Kidney (tissue), 14 donors: ENCODE measurements around the gene RAD51B. TPM values are rescaled to one million over a fixed set of nuclear protein-coding genes. Genes with fewer than 3 reads are reported as not detected.

Experiments
- DNase-seq, 5 donors: peaks; one replicate each; pipeline ENCODE4 v3.0.0-alpha.2; 2013 to 2020
- FAIRE-seq: peaks from 2 replicates; lab custom pipeline; 2012; peaks lifted over from hg19 to GRCh38; lab: Jason Lieb, UNC
- H3K27ac ChIP-seq, 2 donors: one replicate each; pipeline ENCODE4 v1.7.0; 2013; ENCODE audit warnings: low read depth in 2 of 2, low read length in 2 of 2, inconsistent platforms in 1 of 2
- H3K27me3 ChIP-seq: one replicate; pipeline ENCODE4 v1.7.1; 2013; ENCODE audit warnings: low read length, inconsistent platforms; ENCODE audit not compliant: control insufficient read depth, insufficient read depth
- H3K36me3 ChIP-seq, 3 donors: one replicate each; pipeline versions ENCODE4 v1.7.0 to v1.7.1; 2013; ENCODE audit warnings: low read length in 3 of 3, control low read depth in 1 of 3, inconsistent platforms in 1 of 3; ENCODE audit not compliant: insufficient read depth in 3 of 3, control insufficient read depth in 2 of 3
- H3K4me1 ChIP-seq, 3 donors: one replicate each; pipeline versions ENCODE4 v1.7.0 to v1.7.1; 2013; ENCODE audit warnings: low read length in 3 of 3, inconsistent platforms in 1 of 3, low read depth in 1 of 3; ENCODE audit not compliant: control insufficient read depth in 2 of 3, insufficient read depth in 2 of 3
- H3K4me3 ChIP-seq, 3 donors: one replicate each; pipeline versions ENCODE4 v1.7.0 to v1.8.1; 2013; ENCODE audit warnings: low read length in 3 of 3, control low read depth in 1 of 3, inconsistent platforms in 1 of 3
- H3K9ac ChIP-seq, 3 donors: one replicate each; pipeline versions ENCODE4 v1.7.0 to v1.7.1; 2013; ENCODE audit warnings: low read length in 3 of 3, control low read depth in 1 of 3, inconsistent platforms in 1 of 3
- H3K9me3 ChIP-seq, 3 donors: one replicate each; pipeline versions ENCODE4 v1.7.0 to v1.7.1; 2013; ENCODE audit warnings: low read length in 3 of 3, control low read depth in 1 of 3, inconsistent platforms in 1 of 3; ENCODE audit not compliant: control insufficient read depth in 2 of 3, insufficient read depth in 1 of 3
- CTCF ChIP-seq: IDR thresholded peaks from 3 replicates; pipeline ENCODE4 v1.5.1; 2012; ENCODE audit warnings: mild to moderate bottlenecking, moderate library complexity, borderline replicate concordance; ENCODE audit not compliant: insufficient read depth; ENCODE audit errors: extremely low read depth
- intact Hi-C: fragments of 100-400 bp; cut with DNase I; formaldehyde crosslinking; loops from one replicate; pipeline ENCODE4 v1.11.1; 2022
- polyA plus RNA-seq: library from polyadenylated mRNA; stranded (reverse); fragments of 350-450 nt; fragmentation: Illumina TruSeq; extraction: RNeasy Lipid Tissue Mini Kit (QIAGEN cat#74804); gene quantifications from one replicate; pipeline ENCODE4 v1.2.3, GENCODE V29; 2014; ENCODE audit warnings: low read depth, low replicate concordance; ENCODE audit not compliant: insufficient read depth
- total RNA-seq: library from RNA; stranded (reverse); fragmentation: NEBNext Ultra II Directional; extraction: Animal tissue kit (Norgen Biotek cat#: 25700); gene quantifications from one replicate; pipeline ENCODE4 v1.2.1, GENCODE V29; 2021
- donor health status: control.
- donor health status: control.
- donor health status: control.
- donor health status: control.
- donor health status: control.
- donor health status: DM: yes; HTN: yes; CAD: no.
- donor health status: Normal renal cell carcinoma (clear cell type).

RAD51B gene
- total and polyA plus RNA-seq, 2 donors from 2014 or later: 6.9 to 18.0 TPM

- TF ChIP-seq CTCF: no peak
- no peak for DNase-seq
- Histone ChIP-seq H3K36me3 (no peaks in the 10 kb centered on the region), H3K4me1 (peaks cover 6 to 12% (median 9%) of the 10 kb centered on the region in 3 donors), H3K9me3 (peaks cover 0 to 6% (median 0%) of the 10 kb centered on the region in 3 donors), H3K9ac (no peak overlapping the region), H3K4me3 (no peak overlapping the region), H3K27ac (peak overlapping the region; percentile 53 to 74), H3K27me3 (no peaks in the 10 kb centered on the region)
- intact Hi-C loops: no loop called here
- no peak for FAIRE-seq
These were observed 640.0 kb downstream of the RAD51B start for GRCh38 chr14:68459480-68460136.

- Histone ChIP-seq H3K27me3 (no peaks in the 10 kb centered on the region), H3K27ac (no peak overlapping the region), H3K9me3 (no peaks in the 10 kb centered on the region), H3K9ac (no peak overlapping the region), H3K4me3 (no peak overlapping the region), H3K36me3 (no peaks in the 10 kb centered on the region), H3K4me1 (peaks cover 6 to 12% (median 9%) of the 10 kb centered on the region in 3 donors)
- intact Hi-C loops: no loop called here
- no peak for DNase-seq
- no peak for FAIRE-seq
- no peak for TF ChIP-seq CTCF
These were observed 641.0 kb downstream of the RAD51B start for GRCh38 chr14:68460541-68460940.

GRCh38 chr14:68461086-68461485 is 641.5 kb downstream of the RAD51B start:
- FAIRE-seq: no peak
- no peak for TF ChIP-seq CTCF
- H3K9ac ChIP-seq: no peak overlapping the region

More at GRCh38 chr14:68461086-68461485, 641.5 kb downstream of the RAD51B start:
- no peaks in the 10 kb centered on the region for H3K36me3 ChIP-seq
- H3K9me3 ChIP-seq: no peaks in the 10 kb centered on the region
- DNase-seq: no peak
- no peak overlapping the region for H3K4me3 ChIP-seq
- H3K27ac ChIP-seq: no peak overlapping the region
- peaks cover 6 to 12% (median 9%) of the 10 kb centered on the region in 3 donors for H3K4me1 ChIP-seq
- intact Hi-C loops: no loop called here
- H3K27me3 ChIP-seq: no peaks in the 10 kb centered on the region
